HepG2 (cell line): ENCODE data around the gene UTS2R. TPM values are rescaled to one million over a fixed set of nuclear protein-coding genes. Genes with fewer than 3 reads are reported as not detected.
A peak's percentile ranks its signal among the peaks of the same experiment; 100 is the strongest.

ENCODE experiments used
- BHLHE40 ChIP-seq: IDR thresholded peaks from 2 replicates; pipeline ENCODE4 v1.6.1; 2011; ENCODE audit warnings: low read length, improper control_type of control experiment
- CBX5 ChIP-seq: sonication (generic); formaldehyde crosslinking; IDR thresholded peaks from 2 replicates; pipeline ENCODE4 v1.4.0; 2020; ENCODE audit warnings: missing genetic modification reagents, borderline replicate concordance
- ETS1 ChIP-seq: sonication (generic); formaldehyde crosslinking; IDR thresholded peaks from 2 replicates; pipeline ENCODE4 v1.4.0; 2020; ENCODE audit warnings: missing genetic modification reagents
- HOXA5 ChIP-seq: sonication (generic); formaldehyde crosslinking; IDR thresholded peaks from 2 replicates; pipeline ENCODE4 v1.4.0; 2020; ENCODE audit warnings: missing genetic modification reagents
- MTA3 ChIP-seq: sonication (generic); formaldehyde crosslinking; IDR thresholded peaks from 2 replicates; pipeline ENCODE4 v1.4.0; 2020; ENCODE audit warnings: missing genetic modification reagents
- MTF1 ChIP-seq: sonication (generic); formaldehyde crosslinking; IDR thresholded peaks from 2 replicates; pipeline ENCODE4 v1.5.0; 2020; ENCODE audit warnings: missing genetic modification reagents
- REST ChIP-seq, 2 experiments: IDR thresholded peaks; 2 replicates each; pipeline ENCODE4 v1.6.1; 2011 to 2012; ENCODE audit warnings: low read length in 2 of 2, borderline replicate concordance in 1 of 2, low read depth in 1 of 2, mild to moderate bottlenecking in 1 of 2, moderate library complexity in 1 of 2
- SP5 ChIP-seq: IDR thresholded peaks from 2 replicates; pipeline ENCODE4 v1.6.1; 2016; ENCODE audit warnings: low read depth, borderline replicate concordance
- TFDP2 ChIP-seq: sonication (generic); formaldehyde crosslinking; IDR thresholded peaks from 2 replicates; pipeline ENCODE4 v1.4.0; 2020; ENCODE audit warnings: missing genetic modification reagents
- ZFP82 ChIP-seq: sonication (generic); formaldehyde crosslinking; IDR thresholded peaks from 2 replicates; pipeline ENCODE4 v1.5.1; 2020; ENCODE audit warnings: mild to moderate bottlenecking, missing genetic modification reagents, borderline replicate concordance
- ZFP90 ChIP-seq: sonication (generic); formaldehyde crosslinking; IDR thresholded peaks from 2 replicates; pipeline ENCODE4 v1.8.0; 2022; ENCODE audit warnings: missing genetic modification reagents, mild to moderate bottlenecking, inconsistent platforms, borderline replicate concordance
- ZFYVE20 ChIP-seq: sonication (generic); formaldehyde crosslinking; IDR thresholded peaks from 2 replicates; pipeline ENCODE4 v1.8.0; 2023; ENCODE audit warnings: low read depth, mild to moderate bottlenecking, moderate library complexity, missing genetic modification reagents, borderline replicate concordance
- ZNF124 ChIP-seq: sonication (generic); formaldehyde crosslinking; IDR thresholded peaks from 2 replicates; pipeline ENCODE4 v1.4.0; 2020; ENCODE audit warnings: missing genetic modification reagents
- ZNF383 ChIP-seq: sonication (generic); formaldehyde crosslinking; IDR thresholded peaks from 2 replicates; pipeline ENCODE4 v1.4.0; 2020; ENCODE audit warnings: missing genetic modification reagents, mild to moderate bottlenecking, borderline replicate concordance
- ZNF576 ChIP-seq: sonication (generic); formaldehyde crosslinking; IDR thresholded peaks from 2 replicates; pipeline ENCODE4 v1.4.0; 2020; ENCODE audit warnings: mild to moderate bottlenecking, missing genetic modification reagents
- ZNF720 ChIP-seq: sonication (generic); formaldehyde crosslinking; IDR thresholded peaks from 2 replicates; pipeline ENCODE4 v1.4.0; 2020; ENCODE audit warnings: missing genetic modification reagents
- ZSCAN21 ChIP-seq: sonication (generic); formaldehyde crosslinking; IDR thresholded peaks from 2 replicates; pipeline ENCODE4 v1.8.0; 2022; ENCODE audit warnings: mild to moderate bottlenecking, missing genetic modification reagents, moderate library complexity, borderline replicate concordance
- ZSCAN30 ChIP-seq: sonication (generic); formaldehyde crosslinking; IDR thresholded peaks from 2 replicates; pipeline ENCODE4 v1.5.0; 2020; ENCODE audit warnings: mild to moderate bottlenecking, missing genetic modification reagents
- ZSCAN31 ChIP-seq: sonication (generic); formaldehyde crosslinking; IDR thresholded peaks from 2 replicates; pipeline ENCODE4 v1.5.0; 2020; ENCODE audit warnings: low read depth, mild to moderate bottlenecking, missing genetic modification reagents
- ZUFSP ChIP-seq: sonication (generic); formaldehyde crosslinking; IDR thresholded peaks from 2 replicates; pipeline ENCODE4 v1.9.0; 2021; ENCODE audit warnings: missing genetic modification reagents, mild to moderate bottlenecking, borderline replicate concordance
- polyA plus RNA-seq, 8 experiments: library from polyadenylated mRNA; depleted of rRNA in 3 of 8; stranded (reverse) in 7 of 8; unstranded in 1 of 8; fragments of >200 nt; fragmentation: Illumina TruSeq in 4 of 8; extraction: Trizol in 4 of 8; gene quantifications; 2 replicates each; pipeline versions ENCODE4 v1.2.1 to v1.2.3, GENCODE V29; 2011 to 2016; ENCODE audit warnings: low read depth in 4 of 8, missing spikeins in 1 of 8, mixed read lengths in 1 of 8; ENCODE audit not compliant: insufficient read depth in 1 of 8
- total RNA-seq, 5 experiments: library from RNA; depleted of rRNA; stranded (reverse); fragments of >200 nt; fragmentation: Illumina TruSeq; extraction: Trizol; gene quantifications; 2 replicates each; pipeline ENCODE4 v1.2.3, GENCODE V29; 2016; ENCODE audit warnings: low read depth in 1 of 5

The UTS2R gene
- total and polyA plus RNA-seq, 2 of the 13 experiments (the other 11 are each of a cell fraction or from before 2014, with no cell fraction given): 0.13 to 0.15 TPM

- TF ChIP-seq ZUFSP (CRISPR knock-in tag) (no peak), ZNF383 (CRISPR knock-in tag) (no peak), MTF1 (peak; percentile 55; the same call in 1 of the 2 replicates), ZNF720 (CRISPR knock-in tag) (no peak), ZNF576 (CRISPR knock-in tag) (no peak), ZFP82 (CRISPR knock-in tag) (peak; percentile 10; the same call in 1 of the 2 replicates), REST (IDR thresholded peaks at IDR 0.05; ENCODE audit: borderline replicate concordance in 1 of 2, low read depth in 1 of 2, low read length in 2 of 2) (peak in 1 of 2 experiments; percentile 42; a peak in 3 of 4 replicates), BHLHE40 (peak; percentile 53; the same call in 1 of the 2 replicates), SP5 (CRISPR knock-in tag) (peak; percentile 68), ZSCAN31 (CRISPR knock-in tag) (peak; percentile 39), TFDP2 (CRISPR knock-in tag) (peak; percentile 48; the same call in 1 of the 2 replicates), ZFP90 (CRISPR knock-in tag) (no peak), ZFYVE20 (CRISPR knock-in tag) (no peak; the same call in 1 of the 2 replicates), ZSCAN30 (CRISPR knock-in tag) (no peak), ZSCAN21 (CRISPR knock-in tag) (peak; percentile 92; the same call in 1 of the 2 replicates), ETS1 (CRISPR knock-in tag) (0 out of 2 replicates have a peak, but pooled peaks have one; percentile 65), HOXA5 (CRISPR knock-in tag) (no peak), CBX5 (peak; percentile 49; the same call in 1 of the 2 replicates), MTA3 (CRISPR knock-in tag) (no peak), ZNF124 (CRISPR knock-in tag) (no peak)
Observed at GRCh38 chr17:82418001-82418986, 46.7 kb downstream of the UTS2R start, which contains the start of the genes HEXD and OGFOD3 (continued).
